ENCODE measurements around the gene PTPRN2. TPM values are rescaled to one million over a fixed set of nuclear protein-coding genes. Genes with fewer than 3 reads are reported as not detected.

Gene PTPRN2
- total RNA-seq, 1 donor from 2014 or later = 11.4 TPM

DNA sequence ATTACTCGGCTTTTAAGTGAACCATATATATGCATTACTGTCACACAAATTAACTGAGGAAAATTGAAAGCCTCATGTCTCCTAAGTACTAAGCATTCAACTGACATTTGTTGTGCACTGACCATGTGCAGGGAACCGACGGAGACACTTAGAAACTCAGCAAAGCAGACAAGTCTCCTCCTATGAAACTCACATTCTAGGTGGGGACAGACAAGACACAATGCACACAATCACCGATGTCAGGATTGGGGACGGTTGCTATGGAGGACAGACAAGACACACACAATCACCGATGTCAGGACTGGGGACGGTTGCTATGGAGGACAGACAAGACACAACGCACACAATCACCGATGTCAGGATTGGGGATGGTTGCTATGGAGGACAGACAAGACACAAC is 134.0 kb downstream of the PTPRN2 start:
- Mint-ChIP-seq H3K9me3 (ENCODE audit: low read depth) (peaks cover 6% of the 10 kb centered on the region), H3K27me3 (no peaks in the 10 kb centered on the region), H3K4me1 (ENCODE audit: low read depth) (no peaks in the 10 kb centered on the region), H3K4me3 (ENCODE audit: low read depth) (no peak overlapping the region), H3K36me3 (ENCODE audit: insufficient read depth) (no peaks in the 10 kb centered on the region), H3K27ac (no peak overlapping the region)
- no peak for DNase-seq (ENCODE audit: low spot score, unreplicated experiment)
- TF ChIP-seq, protein P1, sequence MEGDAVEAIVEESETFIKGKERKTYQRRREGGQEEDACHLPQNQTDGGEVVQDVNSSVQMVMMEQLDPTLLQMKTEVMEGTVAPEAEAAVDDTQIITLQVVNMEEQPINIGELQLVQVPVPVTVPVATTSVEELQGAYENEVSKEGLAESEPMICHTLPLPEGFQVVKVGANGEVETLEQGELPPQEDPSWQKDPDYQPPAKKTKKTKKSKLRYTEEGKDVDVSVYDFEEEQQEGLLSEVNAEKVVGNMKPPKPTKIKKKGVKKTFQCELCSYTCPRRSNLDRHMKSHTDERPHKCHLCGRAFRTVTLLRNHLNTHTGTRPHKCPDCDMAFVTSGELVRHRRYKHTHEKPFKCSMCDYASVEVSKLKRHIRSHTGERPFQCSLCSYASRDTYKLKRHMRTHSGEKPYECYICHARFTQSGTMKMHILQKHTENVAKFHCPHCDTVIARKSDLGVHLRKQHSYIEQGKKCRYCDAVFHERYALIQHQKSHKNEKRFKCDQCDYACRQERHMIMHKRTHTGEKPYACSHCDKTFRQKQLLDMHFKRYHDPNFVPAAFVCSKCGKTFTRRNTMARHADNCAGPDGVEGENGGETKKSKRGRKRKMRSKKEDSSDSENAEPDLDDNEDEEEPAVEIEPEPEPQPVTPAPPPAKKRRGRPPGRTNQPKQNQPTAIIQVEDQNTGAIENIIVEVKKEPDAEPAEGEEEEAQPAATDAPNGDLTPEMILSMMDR (IDR thresholded peaks at IDR 0.05; ENCODE audit: unreplicated experiment) = no peak

GRCh38 chr7:158452331-158452730 is 135.3 kb downstream of the PTPRN2 start:
- TF ChIP-seq, protein P1 (IDR thresholded peaks at IDR 0.05; ENCODE audit: unreplicated experiment) = no peak
- no peaks in the 10 kb centered on the region for H3K27me3 Mint-ChIP-seq
- no peak for DNase-seq (ENCODE audit: low spot score, unreplicated experiment)
- peaks cover 6% of the 10 kb centered on the region for H3K9me3 Mint-ChIP-seq (ENCODE audit: low read depth)
- no peaks in the 10 kb centered on the region for H3K36me3 Mint-ChIP-seq (ENCODE audit: insufficient read depth)
- no peaks in the 10 kb centered on the region for H3K4me1 Mint-ChIP-seq (ENCODE audit: low read depth)
- no peak overlapping the region for H3K27ac Mint-ChIP-seq
- no peak overlapping the region for H3K4me3 Mint-ChIP-seq (ENCODE audit: low read depth)

GRCh38 chr7:158450476-158451124 is 137.0 kb downstream of the PTPRN2 start:
- Mint-ChIP-seq H3K4me3 (ENCODE audit: low read depth) (no peak overlapping the region), H3K9me3 (ENCODE audit: low read depth) (peaks cover 6% of the 10 kb centered on the region), H3K4me1 (ENCODE audit: low read depth) (no peaks in the 10 kb centered on the region), H3K36me3 (ENCODE audit: insufficient read depth) (no peaks in the 10 kb centered on the region), H3K27me3 (no peaks in the 10 kb centered on the region), H3K27ac (peak overlapping the region; percentile 83)
- TF ChIP-seq, protein P1 (IDR thresholded peaks at IDR 0.05; ENCODE audit: unreplicated experiment) = no peak
- DNase-seq (ENCODE audit: low spot score, unreplicated experiment) = no peak

DNA sequence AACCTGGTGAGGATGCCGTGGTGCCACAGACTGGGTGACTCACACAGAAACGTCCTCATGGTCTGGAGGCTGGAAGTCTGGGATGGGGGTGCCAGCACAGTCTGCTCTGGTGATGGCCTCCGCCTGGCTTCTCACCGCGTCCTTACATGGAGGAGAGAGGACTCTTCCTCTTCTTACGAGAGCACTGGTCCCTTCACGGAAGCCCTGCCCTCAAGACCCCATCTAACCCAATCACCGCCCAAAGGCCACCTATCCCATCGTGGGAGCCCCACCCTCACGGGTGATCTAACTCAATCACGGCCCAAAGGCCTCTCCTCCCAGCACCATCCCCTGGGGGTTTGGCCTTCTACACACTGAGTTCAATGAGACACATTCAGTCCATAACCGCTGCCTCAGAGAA is 137.7 kb downstream of the PTPRN2 start:
- H3K27ac Mint-ChIP-seq = no peak overlapping the region
- H3K4me3 Mint-ChIP-seq (ENCODE audit: low read depth) = no peak overlapping the region
- H3K9me3 Mint-ChIP-seq (ENCODE audit: low read depth) = peaks cover 6% of the 10 kb centered on the region
- TF ChIP-seq, protein P1 (IDR thresholded peaks at IDR 0.05; ENCODE audit: unreplicated experiment) = no peak
- no peak for DNase-seq (ENCODE audit: low spot score, unreplicated experiment)
- H3K36me3 Mint-ChIP-seq (ENCODE audit: insufficient read depth) = no peaks in the 10 kb centered on the region
- H3K27me3 Mint-ChIP-seq = no peaks in the 10 kb centered on the region
- H3K4me1 Mint-ChIP-seq (ENCODE audit: low read depth) = peaks cover 4% of the 10 kb centered on the region

DNA sequence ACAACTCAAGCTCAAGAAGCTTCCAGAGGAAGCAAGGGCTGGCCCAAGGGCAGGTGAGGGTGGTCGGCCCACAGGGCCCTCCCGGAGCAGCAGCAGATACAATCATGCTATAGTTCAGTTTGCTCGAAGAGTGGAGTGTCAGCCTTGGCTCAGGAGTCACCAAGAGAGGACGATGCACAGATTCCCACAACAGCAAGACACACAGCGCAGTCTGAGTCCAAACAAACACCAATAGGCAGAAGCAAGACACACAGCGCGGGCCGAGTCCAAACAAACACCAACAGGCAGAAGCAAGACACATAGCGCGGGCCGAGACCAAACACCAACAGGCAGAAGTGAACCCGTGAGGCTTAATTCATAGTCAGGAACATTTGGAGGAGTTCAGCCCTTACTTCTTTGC is 138.4 kb downstream of the PTPRN2 start:
- H3K4me3 Mint-ChIP-seq (ENCODE audit: low read depth) = no peak overlapping the region
- H3K4me1 Mint-ChIP-seq (ENCODE audit: low read depth) = peaks cover 9% of the 10 kb centered on the region
- no peak overlapping the region for H3K27ac Mint-ChIP-seq
- H3K27me3 Mint-ChIP-seq = no peaks in the 10 kb centered on the region
- no peak for DNase-seq (ENCODE audit: low spot score, unreplicated experiment)
- H3K9me3 Mint-ChIP-seq (ENCODE audit: low read depth) = no peaks in the 10 kb centered on the region
- TF ChIP-seq, protein P1 (IDR thresholded peaks at IDR 0.05; ENCODE audit: unreplicated experiment) = no peak
- no peaks in the 10 kb centered on the region for H3K36me3 Mint-ChIP-seq (ENCODE audit: insufficient read depth)
